H9 (cell line): Measurements from ENCODE around the gene FASTK. TPM values are rescaled to one million over a fixed set of nuclear protein-coding genes. Genes with fewer than 3 reads are reported as not detected.

Experiments used
- DNase-seq: peaks from one replicate; pipeline ENCODE4 v3.0.0-alpha.2; 2017
- H2AFZ ChIP-seq: one replicate; pipeline ENCODE4 v1.6.1; 2013; ENCODE audit warnings: mild to moderate bottlenecking, low read length, control low read depth, moderate library complexity
- H2AK5ac ChIP-seq: 2 replicates; pipeline ENCODE4 v1.6.1; 2013; ENCODE audit warnings: low read length, control low read depth, mixed read lengths; ENCODE audit not compliant: insufficient read length
- H2BK120ac ChIP-seq: one replicate; pipeline ENCODE4 v1.6.1; 2013; ENCODE audit warnings: low read depth, mild to moderate bottlenecking, low read length, control low read depth, inconsistent platforms; ENCODE audit not compliant: poor library complexity, severe bottlenecking
- H2BK12ac ChIP-seq: 2 replicates; pipeline ENCODE4 v1.6.1; 2013; ENCODE audit warnings: low read length, control low read depth, mixed read lengths, low read depth; ENCODE audit not compliant: insufficient read length
- H2BK15ac ChIP-seq: 2 replicates; pipeline ENCODE4 v1.6.1; 2013; ENCODE audit warnings: low read depth, low read length, control low read depth
- H2BK20ac ChIP-seq: one replicate; pipeline ENCODE4 v1.6.1; 2013; ENCODE audit warnings: low read depth, mild to moderate bottlenecking, low read length, control low read depth, inconsistent platforms; ENCODE audit not compliant: poor library complexity, severe bottlenecking
- H2BK5ac ChIP-seq: 2 replicates; pipeline ENCODE4 v1.6.1; 2013; ENCODE audit warnings: low read length, control low read depth, mixed read lengths; ENCODE audit not compliant: insufficient read length
- H3K14ac ChIP-seq: 2 replicates; pipeline ENCODE4 v1.6.1; 2013; ENCODE audit warnings: low read length, control low read depth; ENCODE audit not compliant: insufficient read depth
- H3K18ac ChIP-seq: 2 replicates; pipeline ENCODE4 v1.6.1; 2013; ENCODE audit warnings: low read depth, mild to moderate bottlenecking, mixed read lengths, low read length, control low read depth; ENCODE audit not compliant: insufficient read length
- H3K23ac ChIP-seq: 2 replicates; pipeline ENCODE4 v1.6.1; 2013; ENCODE audit warnings: low read length, control low read depth, mixed read lengths, low read depth; ENCODE audit not compliant: insufficient read length
- H3K23me2 ChIP-seq: 2 replicates; pipeline ENCODE4 v1.6.1; 2013; ENCODE audit warnings: low read depth, mild to moderate bottlenecking, mixed read lengths, low read length, control low read depth; ENCODE audit not compliant: insufficient read length, poor library complexity, severe bottlenecking
- H3K27ac ChIP-seq: 2 replicates; pipeline ENCODE4 v1.5.1; 2013; ENCODE audit warnings: low read length, control low read depth, mixed read lengths, low read depth; ENCODE audit not compliant: insufficient read length
- H3K27me3 ChIP-seq: 2 replicates; pipeline ENCODE4 v1.6.1; 2013; ENCODE audit warnings: low read length, control low read depth, inconsistent platforms; ENCODE audit not compliant: insufficient read depth
- H3K4ac ChIP-seq: 2 replicates; pipeline ENCODE4 v1.6.1; 2013; ENCODE audit warnings: low read depth, mild to moderate bottlenecking, control low read depth, inconsistent platforms, low read length, moderate library complexity
- H3K4me1 ChIP-seq: 2 replicates; pipeline ENCODE4 v1.6.1; 2013; ENCODE audit warnings: low read length, control low read depth, inconsistent platforms; ENCODE audit not compliant: insufficient read depth
- H3K4me2 ChIP-seq: 2 replicates; pipeline ENCODE4 v1.6.1; 2013; ENCODE audit warnings: low read length, control low read depth, mixed read lengths; ENCODE audit not compliant: insufficient read length, insufficient read depth
- H3K56ac ChIP-seq: 2 replicates; pipeline ENCODE4 v1.6.1; 2013; ENCODE audit warnings: low read depth, mild to moderate bottlenecking, mixed read lengths, low read length, control low read depth; ENCODE audit not compliant: insufficient read length
- H3K79me1 ChIP-seq: 2 replicates; pipeline ENCODE4 v1.6.1; 2013; ENCODE audit warnings: low read depth, mild to moderate bottlenecking, moderate library complexity, low read length, control low read depth, inconsistent platforms; ENCODE audit not compliant: insufficient read depth, poor library complexity, severe bottlenecking
- H3K79me2 ChIP-seq: 2 replicates; pipeline ENCODE4 v1.6.1; 2013; ENCODE audit warnings: low read length, control low read depth, inconsistent platforms; ENCODE audit not compliant: insufficient read depth
- H3K9ac ChIP-seq: 2 replicates; pipeline ENCODE4 v1.6.1; 2013; ENCODE audit warnings: low read length, control low read depth, mixed read lengths; ENCODE audit not compliant: insufficient read length; ENCODE audit errors: extremely low read depth
- H3K9me3 ChIP-seq: one replicate; pipeline ENCODE4 v1.6.1; 2013; ENCODE audit warnings: low read depth, low read length, inconsistent platforms; ENCODE audit not compliant: control insufficient read depth
- H3T11ph ChIP-seq: one replicate; pipeline ENCODE4 v1.6.1; 2013; ENCODE audit warnings: mild to moderate bottlenecking, low read length, control low read depth, inconsistent platforms
- H4K20me1 ChIP-seq: one replicate; pipeline ENCODE4 v1.6.1; 2013; ENCODE audit not compliant: control insufficient read depth, insufficient read length, insufficient read depth
- H4K5ac ChIP-seq: 2 replicates; pipeline ENCODE4 v1.6.1; 2013; ENCODE audit warnings: low read depth, mild to moderate bottlenecking, mixed read lengths, low read length, control low read depth; ENCODE audit not compliant: insufficient read length
- H4K8ac ChIP-seq: replicated peaks from 2 replicates; pipeline ENCODE4 v1.6.1; 2013; ENCODE audit warnings: low read length, control low read depth, mixed read lengths, low read depth; ENCODE audit not compliant: insufficient read length
- H4K91ac ChIP-seq: 2 replicates; pipeline ENCODE4 v1.6.1; 2013; ENCODE audit warnings: low read depth, mild to moderate bottlenecking, moderate library complexity, mixed read lengths, low read length, control low read depth; ENCODE audit not compliant: insufficient read length
- H3K27ac Mint-ChIP-seq, 3 experiments: 2 replicates in 2 of 3; 3 replicates in 1 of 3; pipeline ENCODE4 v1.8.0; 2020 to 2021; ENCODE audit warnings: mixed read lengths in 3 of 3, mild to moderate bottlenecking in 1 of 3, moderate library complexity in 1 of 3
- H3K27me3 Mint-ChIP-seq: 2 replicates; pipeline ENCODE4 v1.8.0; 2021; ENCODE audit warnings: low read depth, mild to moderate bottlenecking, moderate library complexity, mixed read lengths
- H3K36me3 Mint-ChIP-seq, 3 experiments: 2 replicates in 2 of 3; 3 replicates in 1 of 3; pipeline ENCODE4 v1.8.0; 2020 to 2021; ENCODE audit warnings: low read depth in 3 of 3, mixed read lengths in 3 of 3; ENCODE audit not compliant: insufficient read depth in 1 of 3
- H3K4me1 Mint-ChIP-seq, 2 experiments: 2 replicates each; pipeline ENCODE4 v1.8.0; 2020; ENCODE audit warnings: mixed read lengths in 2 of 2
- H3K4me3 Mint-ChIP-seq, 2 experiments: 2 replicates in 1 of 2; 3 replicates in 1 of 2; pipeline ENCODE4 v1.8.0; 2020 to 2021; ENCODE audit warnings: mild to moderate bottlenecking in 2 of 2, mixed read lengths in 2 of 2, moderate library complexity in 1 of 2
- H3K9me3 Mint-ChIP-seq, 2 experiments: 2 replicates in 1 of 2; 3 replicates in 1 of 2; pipeline ENCODE4 v1.8.0; 2020; ENCODE audit warnings: mild to moderate bottlenecking in 2 of 2, mixed read lengths in 2 of 2, moderate library complexity in 1 of 2
- CTCF ChIP-seq: fragments of 200-600 bp; sonication (generic); conservative IDR thresholded peaks from 3 replicates; pipeline ENCODE4 v1.8.0; 2021; ENCODE audit warnings: antibody characterized with exemption, mild to moderate bottlenecking
- WGBS: extraction: QIAGEN DNeasy Blood & Tissue Kit; methylation state at CpG from one replicate; pipeline ENCODE4 v1.1.7; 2013; ENCODE audit warnings: missing lambda C conversion rate, low lambda C conversion rate, mixed read lengths; ENCODE audit not compliant: insufficient read length; ENCODE audit errors: extremely low coverage; 5-methylcytosine and 5-hydroxymethylcytosine counted together
- total RNA-seq: library from RNA; stranded (reverse); gene quantifications from 2 replicates; pipeline ENCODE4 v1.2.1, GENCODE V29; 2021

The FASTK gene
- total RNA-seq, 1 experiment from 2014 or later: 57.8 TPM

- peaks cover 19 to 20% of the 10 kb centered on the region in 2 experiments for H3K4me1 Mint-ChIP-seq
- Histone ChIP-seq H3K9ac (no peak overlapping the region), H3K79me2 (no peaks in the 10 kb centered on the region; the same call in 1 of the 2 replicates), H2BK15ac (no peak overlapping the region), H4K91ac (no peak overlapping the region), H2BK120ac (no peak overlapping the region), H4K5ac (no peak overlapping the region), H3K56ac (no peak overlapping the region), H4K20me1 (peaks cover 4% of the 10 kb centered on the region), H3K23ac (no peak overlapping the region), H3K14ac (no peak overlapping the region; the same call in 1 of the 2 replicates), H3K9me3 (no peaks in the 10 kb centered on the region), H2AK5ac (no peak overlapping the region), H3K4me2 (no peak overlapping the region), H3T11ph (no peak overlapping the region), H2BK12ac (no peak overlapping the region), H3K23me2 (peaks cover 4% of the 10 kb centered on the region), H3K4ac (no peak overlapping the region), H4K8ac (no peak overlapping the region), H2BK5ac (no peak overlapping the region), H2BK20ac (no peak overlapping the region), H3K4me1 (peaks cover 3% of the 10 kb centered on the region; the same call in 1 of the 2 replicates), H3K27me3 (no peaks in the 10 kb centered on the region), H3K79me1 (peaks cover 3% of the 10 kb centered on the region), H2AFZ (no peak overlapping the region), H3K18ac (no peak overlapping the region), H3K27ac (no peak overlapping the region)
- DNase-seq: no peak
- peak overlapping the region in 1 of 3 experiments; percentile 61; a peak in 1 of 7 replicates for H3K27ac Mint-ChIP-seq
- no peaks in the 10 kb centered on the region for H3K9me3 Mint-ChIP-seq
- no peak overlapping the region for H3K4me3 Mint-ChIP-seq
- peaks cover 33 to 60% (median 51%) of the 10 kb centered on the region in 3 experiments for H3K36me3 Mint-ChIP-seq
- no peak for TF ChIP-seq CTCF
- no CpG with 5 or more reads among the region's 22 CpGs for WGBS
- H3K27me3 Mint-ChIP-seq: peaks cover 10% of the 10 kb centered on the region
Measured at GRCh38 chr7:151120896-151121295, 40.3 kb upstream of the FASTK start.
